ENCODE data around the gene MYO5C.

MYO5C gene, protein sequence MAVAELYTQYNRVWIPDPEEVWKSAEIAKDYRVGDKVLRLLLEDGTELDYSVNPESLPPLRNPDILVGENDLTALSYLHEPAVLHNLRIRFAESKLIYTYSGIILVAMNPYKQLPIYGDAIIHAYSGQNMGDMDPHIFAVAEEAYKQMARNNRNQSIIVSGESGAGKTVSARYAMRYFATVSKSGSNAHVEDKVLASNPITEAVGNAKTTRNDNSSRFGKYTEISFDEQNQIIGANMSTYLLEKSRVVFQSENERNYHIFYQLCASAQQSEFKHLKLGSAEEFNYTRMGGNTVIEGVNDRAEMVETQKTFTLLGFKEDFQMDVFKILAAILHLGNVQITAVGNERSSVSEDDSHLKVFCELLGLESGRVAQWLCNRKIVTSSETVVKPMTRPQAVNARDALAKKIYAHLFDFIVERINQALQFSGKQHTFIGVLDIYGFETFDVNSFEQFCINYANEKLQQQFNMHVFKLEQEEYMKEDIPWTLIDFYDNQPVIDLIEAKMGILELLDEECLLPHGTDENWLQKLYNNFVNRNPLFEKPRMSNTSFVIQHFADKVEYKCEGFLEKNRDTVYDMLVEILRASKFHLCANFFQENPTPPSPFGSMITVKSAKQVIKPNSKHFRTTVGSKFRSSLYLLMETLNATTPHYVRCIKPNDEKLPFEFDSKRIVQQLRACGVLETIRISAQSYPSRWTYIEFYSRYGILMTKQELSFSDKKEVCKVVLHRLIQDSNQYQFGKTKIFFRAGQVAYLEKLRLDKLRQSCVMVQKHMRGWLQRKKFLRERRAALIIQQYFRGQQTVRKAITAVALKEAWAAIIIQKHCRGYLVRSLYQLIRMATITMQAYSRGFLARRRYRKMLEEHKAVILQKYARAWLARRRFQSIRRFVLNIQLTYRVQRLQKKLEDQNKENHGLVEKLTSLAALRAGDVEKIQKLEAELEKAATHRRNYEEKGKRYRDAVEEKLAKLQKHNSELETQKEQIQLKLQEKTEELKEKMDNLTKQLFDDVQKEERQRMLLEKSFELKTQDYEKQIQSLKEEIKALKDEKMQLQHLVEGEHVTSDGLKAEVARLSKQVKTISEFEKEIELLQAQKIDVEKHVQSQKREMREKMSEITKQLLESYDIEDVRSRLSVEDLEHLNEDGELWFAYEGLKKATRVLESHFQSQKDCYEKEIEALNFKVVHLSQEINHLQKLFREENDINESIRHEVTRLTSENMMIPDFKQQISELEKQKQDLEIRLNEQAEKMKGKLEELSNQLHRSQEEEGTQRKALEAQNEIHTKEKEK (N-terminal part only)

GRCh38 chr15:52295421-52296001 is at the start of gene MYO5C:
Gene MYO5C (minus strand): TSS chr15:52295804. CDS start chr15:52295636, 168 bp downstream.
- peak; percentile 78 for DNase-seq

DNA sequence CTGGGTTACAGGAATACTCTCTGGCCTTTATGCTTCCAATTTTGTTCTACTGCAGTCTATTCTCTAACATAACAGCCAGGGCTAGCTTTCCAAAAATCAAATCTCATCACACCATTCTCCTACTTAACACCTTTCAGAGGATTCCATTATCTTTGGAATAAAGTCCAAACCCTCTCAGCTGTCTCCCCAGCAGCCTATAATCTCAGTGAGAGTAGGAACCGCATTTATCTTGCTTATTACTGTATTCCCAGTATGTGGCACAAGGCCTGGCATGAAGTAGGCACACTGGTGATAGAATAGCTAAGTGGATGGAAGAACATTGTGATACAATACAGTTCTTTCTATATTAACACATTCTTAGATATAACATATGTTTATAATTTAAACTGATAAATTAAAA is 49.0 kb upstream of the MYO5C start:
- no peak for DNase-seq

DNA sequence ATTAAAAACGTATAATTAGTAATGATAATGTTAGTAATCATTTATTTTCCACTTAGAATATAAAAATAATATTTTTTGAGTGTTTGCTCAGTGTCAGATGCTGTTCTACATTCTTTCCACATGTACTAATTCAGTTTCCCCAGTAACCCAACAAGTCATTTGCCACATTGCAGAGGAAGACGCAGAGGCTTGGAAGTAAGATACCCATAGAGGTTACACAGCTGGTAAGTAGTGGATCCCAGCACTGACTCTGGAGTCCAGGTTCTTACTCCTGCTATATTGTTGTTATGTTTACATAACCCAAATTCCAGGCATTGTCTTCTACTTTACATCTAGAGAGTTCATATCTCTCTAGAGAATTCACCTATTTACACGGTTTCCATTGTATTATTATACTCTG is 48.2 kb upstream of the MYO5C start:
- DNase-seq = no peak

- DNase-seq = no peak
These were observed 44.5 kb upstream of the MYO5C start for GRCh38 chr15:52340093-52340492.

DNA sequence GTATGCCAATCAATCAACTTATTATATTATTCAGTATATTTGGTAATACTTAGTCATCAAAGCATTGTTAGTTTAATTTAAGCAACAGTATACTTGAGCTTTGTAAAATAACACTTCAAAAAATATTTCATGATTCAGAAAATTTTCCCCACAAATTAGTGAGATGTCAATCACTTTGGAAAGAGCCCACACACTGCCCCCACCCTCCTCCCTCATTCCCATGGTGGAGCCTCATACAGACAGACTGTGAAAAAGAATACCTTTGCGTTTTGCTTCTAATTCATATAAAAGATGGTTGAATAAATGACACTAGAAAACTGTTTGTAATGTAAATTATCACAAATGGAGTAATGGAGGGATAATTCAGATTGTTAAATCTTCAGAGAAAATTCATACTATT is 43.3 kb upstream of the MYO5C start:
- DNase-seq = no peak

DNA sequence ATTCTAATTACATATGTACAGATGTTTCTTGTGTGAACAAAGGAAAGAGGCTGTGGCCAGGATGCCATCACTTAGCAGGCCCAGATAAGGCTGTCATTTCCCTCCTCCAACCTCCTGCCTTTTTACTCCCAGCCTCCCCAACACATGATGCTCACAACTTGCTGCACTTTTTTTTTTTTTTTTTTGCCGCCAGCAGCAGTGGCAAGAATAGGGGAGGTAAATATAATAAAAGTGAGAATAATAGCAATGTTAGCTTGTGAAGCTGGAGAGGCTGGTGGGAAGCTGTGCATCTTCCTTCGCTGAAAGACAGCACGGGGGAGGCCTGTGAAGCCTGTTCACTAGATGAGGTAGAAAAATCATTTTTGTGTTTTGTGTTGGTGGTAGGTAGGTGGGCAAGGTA is 42.5 kb upstream of the MYO5C start:
- DNase-seq = no peak

GRCh38 chr15:52337198-52337853 is 41.7 kb upstream of the MYO5C start:
- DNase-seq = no peak

- DNase-seq = no peak
These were observed 40.9 kb upstream of the MYO5C start for GRCh38 chr15:52336529-52336928.

- DNase-seq = no peak
These were observed 39.0 kb upstream of the MYO5C start for GRCh38 chr15:52334491-52335160.

- DNase-seq = peak; percentile 7
These were observed 36.1 kb upstream of the MYO5C start for GRCh38 chr15:52331490-52332240.

GRCh38 chr15:52329987-52330386 is 34.4 kb upstream of the MYO5C start:
- no peak for DNase-seq

- no peak for DNase-seq
These were observed 33.5 kb upstream of the MYO5C start for GRCh38 chr15:52329150-52329549.

GRCh38 chr15:52328680-52329079 is 33.1 kb upstream of the MYO5C start:
- no peak for DNase-seq

DNA sequence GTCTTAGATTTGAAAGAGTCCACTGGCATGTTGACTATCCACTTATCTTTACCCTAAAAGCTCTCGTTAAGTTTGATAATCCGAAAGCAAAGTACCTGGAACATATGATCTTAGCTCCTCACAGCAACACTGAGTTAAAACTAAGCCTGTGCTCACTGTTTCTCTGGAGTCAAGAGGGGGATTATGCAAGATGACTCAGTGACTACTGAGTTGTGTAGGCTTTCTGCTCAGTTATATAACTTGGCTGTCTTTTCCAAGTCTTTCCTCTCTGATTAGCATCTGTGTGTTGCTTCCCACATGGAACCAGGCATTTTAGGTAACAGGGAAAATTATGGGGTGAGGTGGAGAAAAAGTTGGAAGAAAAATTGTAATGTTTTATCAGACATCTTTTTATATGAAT is 31.2 kb upstream of the MYO5C start:
- DNase-seq = no peak

- DNase-seq = no peak
These were observed 28.5 kb upstream of the MYO5C start for GRCh38 chr15:52324109-52324508.

GRCh38 chr15:52318729-52319500 is 23.3 kb upstream of the MYO5C start:
- DNase-seq = no peak

DNA sequence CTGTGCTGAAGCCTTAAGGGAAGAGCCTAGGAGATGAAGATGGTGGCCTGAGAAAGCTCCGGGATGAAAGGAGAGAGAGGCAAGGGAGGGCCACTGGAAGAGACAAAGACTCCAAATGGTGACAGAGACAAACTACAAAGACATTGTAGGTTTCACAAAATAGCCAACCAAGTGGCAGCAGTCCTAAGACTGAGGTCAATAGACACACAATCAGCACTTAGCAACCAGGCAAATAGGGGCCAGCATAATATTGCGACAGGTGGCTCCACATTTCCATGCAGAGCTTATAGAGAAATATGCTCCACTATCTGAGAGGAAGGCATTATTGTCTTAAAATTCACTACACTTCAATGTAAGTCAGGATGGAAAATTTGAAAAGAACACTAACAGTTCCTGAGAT is 22.1 kb upstream of the MYO5C start:
- DNase-seq = no peak

DNA sequence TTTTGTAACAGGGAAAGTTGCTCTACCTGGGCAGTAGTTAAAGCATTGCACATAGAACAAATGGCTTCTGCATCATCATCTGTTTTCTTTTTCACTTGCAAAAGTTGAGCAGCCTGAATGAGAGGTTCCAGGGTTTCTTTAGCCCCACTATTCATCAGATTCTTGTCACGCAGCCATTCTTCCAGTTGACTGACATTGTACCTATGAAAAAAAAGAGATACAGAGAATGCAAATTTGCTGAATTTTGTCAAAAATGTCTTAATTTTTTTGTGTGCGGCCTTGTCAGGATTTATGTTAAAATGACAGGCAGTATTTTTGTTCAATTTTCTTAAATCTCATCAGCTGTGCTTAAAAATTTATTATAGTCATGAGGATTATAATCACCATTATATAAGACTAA is 21.4 kb upstream of the MYO5C start:
- no peak for DNase-seq

- no peak for DNase-seq
These were observed 13.5 kb upstream of the MYO5C start for GRCh38 chr15:52309154-52309548.
